PFSK-1 (cell line): ENCODE data around the gene SHISA5.

Source experiments
- SIN3A ChIP-seq: IDR thresholded peaks from 2 replicates; pipeline ENCODE4 v1.6.1; 2012; ENCODE audit warnings: mild to moderate bottlenecking, low read length, moderate library complexity, borderline replicate concordance; ENCODE audit not compliant: insufficient read depth
- TAF1 ChIP-seq: IDR thresholded peaks from 2 replicates; pipeline ENCODE4 v1.6.1; 2012; ENCODE audit warnings: low read length, control low read depth, borderline replicate concordance; ENCODE audit not compliant: insufficient read depth

DNA sequence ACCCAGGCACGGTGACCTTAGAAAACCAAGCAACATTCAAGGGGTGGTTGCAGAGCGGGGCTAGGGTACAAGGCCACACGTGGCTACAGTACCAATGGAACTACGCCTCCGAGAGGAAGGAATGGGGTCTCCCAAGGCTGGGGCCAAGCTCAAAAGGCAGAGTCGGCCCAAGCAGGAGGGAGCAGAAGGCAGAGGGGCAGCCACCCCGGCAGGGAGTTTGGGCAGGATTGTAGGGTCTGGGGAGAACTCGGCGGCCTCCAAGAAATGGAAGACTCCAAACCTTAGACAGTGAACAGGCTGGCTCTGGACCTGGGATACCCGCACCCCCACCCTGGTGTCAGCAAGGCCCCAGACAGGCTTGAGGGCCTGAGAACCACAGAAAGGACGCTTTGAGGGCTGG, 28.8 kb downstream of the SHISA5 start:
- TF ChIP-seq TAF1, result no peak
- no peak for TF ChIP-seq SIN3A
